ENCODE measurements around the gene GABRR2.
"Not testable (repeated sequence)": the region's sequence is repeated elsewhere in the genome, so short reads cannot be mapped to it uniquely, and the experiment has no call there.

GABRR2 gene

DNA sequence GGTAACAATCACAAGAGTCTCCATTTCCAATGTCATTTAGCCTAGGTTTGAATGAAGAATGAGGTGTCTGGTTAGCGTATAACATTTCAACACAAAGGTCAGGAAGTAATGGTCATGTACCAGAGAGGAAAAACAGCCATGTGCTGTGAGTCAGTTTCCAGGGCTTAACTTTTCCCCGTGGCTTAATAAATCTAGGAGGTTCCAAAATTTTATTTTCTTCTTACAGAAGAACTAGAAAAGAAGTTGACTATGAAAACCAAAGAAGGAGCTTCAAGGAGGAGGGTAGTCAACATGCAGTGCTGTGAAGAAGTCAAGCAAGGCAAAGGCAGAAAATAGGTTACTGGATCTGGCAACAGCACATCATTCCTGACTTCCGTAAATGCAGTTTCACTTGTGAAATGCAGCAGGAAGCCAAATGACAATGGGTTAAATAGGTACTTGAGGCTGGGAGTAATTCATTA is 8.4 kb upstream of the GABRR2 start:
- no peak for DNase-seq

DNA sequence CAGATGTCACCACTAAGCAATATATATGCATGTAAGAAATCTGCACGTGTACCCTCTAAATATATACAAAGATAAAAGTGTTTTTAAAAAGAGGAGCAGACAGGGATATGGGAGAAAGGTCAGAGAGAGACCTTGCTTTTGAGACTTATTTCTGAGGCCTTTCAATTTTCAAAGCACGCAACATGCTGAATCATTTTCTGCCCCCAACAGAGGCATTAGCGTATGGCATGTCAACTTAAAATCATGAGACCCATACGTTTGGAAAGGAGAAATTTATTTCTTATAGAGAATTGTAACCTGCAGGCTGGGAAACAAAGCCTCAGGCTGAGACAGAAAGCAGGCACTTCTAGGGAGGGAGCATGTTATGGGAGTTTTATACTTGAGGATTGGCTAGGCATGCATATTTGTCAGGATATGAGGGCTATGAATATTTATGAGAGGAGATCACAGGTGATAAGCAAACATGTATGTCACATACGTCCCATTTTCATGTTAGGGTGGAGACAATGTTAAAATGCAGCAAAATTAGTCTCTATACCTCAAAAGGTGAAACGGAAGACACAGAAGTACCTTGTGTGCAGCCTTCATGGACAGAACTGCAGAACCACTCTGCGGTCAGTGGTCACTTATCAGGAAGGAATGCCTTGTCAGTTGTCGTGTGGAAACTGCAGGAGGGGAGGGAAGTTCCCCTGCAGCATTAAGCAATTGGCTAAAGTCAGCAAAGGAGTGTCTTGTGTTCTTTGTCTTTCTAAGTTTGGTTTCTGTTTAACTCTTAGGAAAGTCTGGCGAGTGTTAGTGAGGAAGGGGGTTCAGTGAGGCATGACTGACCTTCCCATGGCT is 6.3 kb upstream of the GABRR2 start:
- no peak for DNase-seq

DNA sequence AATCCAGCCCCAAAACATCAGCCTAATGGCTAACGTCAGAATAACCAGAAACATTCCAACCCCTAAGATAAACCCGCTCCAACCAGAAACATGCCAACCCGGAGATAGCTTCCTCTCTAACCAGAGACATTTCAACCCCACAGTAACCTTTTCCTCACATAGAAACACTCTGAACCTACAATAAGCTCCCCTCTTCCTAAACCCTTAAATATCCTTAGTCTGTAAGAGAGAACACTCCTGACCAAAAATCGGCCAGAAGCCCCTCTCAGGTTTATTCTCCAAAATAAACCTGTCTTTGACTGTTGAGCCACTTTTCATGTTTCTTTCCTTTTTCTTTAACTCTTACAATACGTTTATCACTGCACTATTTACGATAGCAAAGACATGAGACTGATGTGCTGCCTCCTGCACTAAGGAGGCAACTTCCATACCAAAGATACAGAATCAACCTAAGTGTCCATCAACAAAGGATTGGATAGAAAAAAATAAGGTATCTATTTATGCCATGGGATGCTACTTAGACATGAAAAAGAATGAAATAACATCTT is 5.0 kb upstream of the GABRR2 start:
- no peak for DNase-seq

DNA sequence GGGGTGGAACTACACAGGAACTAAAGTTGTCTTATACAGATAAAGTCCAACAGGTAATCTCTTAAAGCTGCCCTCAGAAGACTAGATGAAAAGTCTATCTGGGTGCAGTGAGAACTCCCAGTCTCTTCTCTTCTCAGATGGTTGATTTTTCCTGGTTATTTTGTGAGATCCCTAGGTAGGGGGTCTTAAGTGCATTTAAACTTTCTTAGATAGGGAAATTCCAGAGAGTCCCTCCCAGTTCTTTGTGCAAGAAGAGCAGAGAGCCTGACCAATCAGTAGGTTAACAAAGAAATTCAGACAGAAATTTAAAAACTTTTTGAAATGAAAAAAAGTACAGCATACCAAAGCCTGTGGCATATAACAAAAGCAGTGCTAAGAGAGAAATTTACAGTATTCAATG is 2.0 kb upstream of the GABRR2 start:
- no peak for DNase-seq

DNA sequence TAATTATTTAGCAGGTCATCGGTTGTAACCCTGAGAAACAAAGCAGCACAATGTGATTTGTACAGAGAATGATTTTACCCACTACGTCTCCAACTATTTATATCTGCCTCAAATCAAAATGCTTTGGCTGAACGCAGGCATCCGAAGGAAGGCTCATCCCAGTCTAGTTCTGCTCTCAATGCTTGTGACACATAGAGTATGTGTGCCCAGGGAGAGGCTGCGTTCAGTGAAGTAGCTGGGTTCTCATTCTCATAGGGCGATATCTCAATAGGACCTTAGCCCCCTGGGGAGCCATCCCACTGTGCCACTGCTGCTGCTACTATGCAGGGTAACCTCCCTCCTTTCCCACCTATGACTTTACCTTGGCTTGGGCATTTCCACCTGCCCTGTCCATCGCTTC is 407 bp downstream of the GABRR2 start:
- no peak for DNase-seq

DNA sequence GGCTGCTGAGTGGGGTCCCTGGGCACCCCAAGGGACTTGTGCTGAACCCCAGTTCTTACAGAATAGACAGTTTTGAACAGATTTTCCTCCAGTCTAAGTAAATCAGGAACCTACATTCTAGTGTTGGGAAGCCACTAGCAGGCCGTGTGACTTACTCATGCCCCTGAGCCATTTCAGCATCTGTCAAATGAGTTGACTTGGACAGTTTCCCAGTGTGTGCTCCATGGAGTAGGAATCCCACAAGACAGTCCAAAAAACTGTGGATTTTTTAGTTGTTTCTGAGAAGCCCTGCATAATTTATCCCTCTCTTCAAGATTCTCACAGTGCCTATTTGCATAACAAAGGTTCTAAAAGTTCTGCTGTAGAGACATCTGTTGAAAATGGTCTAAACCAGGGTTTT is 2.1 kb downstream of the GABRR2 start:
- no peak for DNase-seq

DNA sequence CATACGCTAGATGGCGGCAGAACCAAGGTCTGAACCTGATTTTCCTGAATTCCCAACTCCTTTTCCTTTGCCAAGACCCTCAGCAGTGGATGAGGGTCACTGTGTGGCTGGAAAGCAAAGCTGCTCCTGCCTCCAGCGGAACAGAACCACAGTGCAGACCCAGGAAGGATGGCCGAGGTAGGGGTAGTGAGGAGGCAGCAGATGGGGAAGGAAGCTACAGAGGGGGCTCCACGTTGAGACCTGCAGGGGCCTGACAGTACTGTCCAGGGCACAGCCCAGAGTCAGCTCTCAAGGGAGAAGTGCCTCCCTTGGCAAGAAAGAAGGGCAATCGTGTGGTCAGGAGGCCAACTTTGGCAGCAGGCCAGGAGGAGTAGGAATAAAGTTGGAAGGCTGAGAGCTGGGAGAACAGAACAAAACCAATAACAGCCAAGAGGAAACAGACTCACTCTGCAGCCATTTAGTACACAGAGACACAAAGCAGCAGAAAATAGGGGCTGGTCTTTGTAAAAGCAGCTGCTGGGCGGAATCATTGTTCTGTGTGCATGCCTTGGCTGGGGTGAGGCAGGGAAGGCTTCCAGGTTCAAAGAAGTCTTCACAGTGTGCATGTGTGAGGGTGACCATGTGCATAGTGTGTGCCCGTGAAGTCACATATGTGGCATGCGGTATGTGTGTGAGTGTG is 3.1 kb downstream of the GABRR2 start:
- no peak for DNase-seq

DNA sequence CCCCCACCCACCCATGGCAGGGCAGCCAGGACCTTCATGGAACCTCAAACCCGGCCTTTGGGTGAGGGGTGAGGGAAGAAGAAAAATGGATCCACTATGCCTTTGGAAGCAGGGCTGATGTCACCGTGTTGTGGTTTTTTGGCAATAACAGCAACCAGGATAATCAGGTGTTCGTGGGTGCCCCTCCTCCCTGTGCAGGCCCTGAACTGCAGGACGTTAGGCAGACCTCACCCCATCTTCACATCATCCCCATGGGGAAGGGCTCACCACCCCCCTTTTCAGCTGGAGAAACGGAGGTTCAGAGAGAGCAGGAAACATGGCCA is 3.6 kb downstream of the GABRR2 start:
- DNase-seq, result no peak

DNA sequence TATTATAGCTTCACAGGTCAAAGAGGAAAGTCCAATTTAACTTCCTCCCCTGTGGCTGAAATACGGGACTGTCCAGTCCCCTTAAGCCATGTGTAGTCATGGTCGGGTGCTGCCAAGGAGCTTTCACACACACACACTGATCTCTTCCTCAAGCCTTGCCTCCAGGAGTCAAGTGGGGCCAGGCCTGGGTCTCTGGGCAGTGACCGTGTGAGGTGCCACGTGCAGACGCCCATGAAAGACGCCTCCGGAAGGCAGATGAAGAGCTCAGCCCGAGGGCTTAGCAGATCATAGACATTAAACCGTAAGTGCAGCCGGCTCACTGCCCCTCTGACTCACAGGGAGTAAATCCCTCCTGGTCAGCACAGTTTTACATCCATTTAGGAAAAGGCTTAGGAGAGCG is 4.2 kb downstream of the GABRR2 start:
- DNase-seq, result no peak

DNA sequence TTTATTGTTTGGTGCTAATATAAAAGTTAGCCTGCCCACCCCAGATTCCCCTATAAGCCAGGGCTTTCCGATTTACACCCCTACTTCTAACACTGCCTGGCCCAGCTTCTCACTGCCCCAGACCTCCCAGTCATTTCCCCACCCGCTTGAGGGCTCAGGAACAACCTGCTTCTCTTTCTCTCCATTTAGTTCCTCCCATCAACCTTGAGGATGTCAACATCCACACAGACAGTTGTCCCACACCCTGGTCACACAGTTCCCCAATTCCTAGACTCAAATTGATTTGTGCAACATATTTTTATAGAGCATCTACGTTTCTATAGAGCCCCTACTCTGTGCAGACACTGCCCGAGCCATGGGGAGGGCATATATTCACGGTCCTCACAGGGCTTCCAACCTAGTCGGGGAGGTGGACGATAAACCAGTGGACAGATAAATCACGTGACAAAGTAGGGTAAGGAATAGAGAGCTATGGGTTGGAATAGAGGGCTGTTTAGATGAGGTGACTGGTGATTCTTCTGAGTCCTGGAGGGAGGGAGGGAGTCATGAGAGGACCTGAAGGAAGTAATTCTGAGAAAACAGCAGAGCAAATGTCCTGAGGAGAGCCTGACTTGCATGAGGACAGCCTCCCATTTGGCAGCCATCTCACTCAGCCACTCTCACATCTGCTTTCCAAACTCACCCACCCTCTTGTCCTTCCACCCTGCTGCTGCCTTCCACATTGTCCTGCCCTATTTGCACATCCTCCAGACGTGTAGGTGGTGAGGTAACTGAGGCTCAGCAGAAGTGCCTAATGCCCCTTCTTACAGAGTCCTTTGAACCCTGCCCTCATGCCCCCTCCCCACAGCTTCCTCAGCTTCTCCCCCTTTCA is 6.3 kb downstream of the GABRR2 start:
- no peak for DNase-seq

DNA sequence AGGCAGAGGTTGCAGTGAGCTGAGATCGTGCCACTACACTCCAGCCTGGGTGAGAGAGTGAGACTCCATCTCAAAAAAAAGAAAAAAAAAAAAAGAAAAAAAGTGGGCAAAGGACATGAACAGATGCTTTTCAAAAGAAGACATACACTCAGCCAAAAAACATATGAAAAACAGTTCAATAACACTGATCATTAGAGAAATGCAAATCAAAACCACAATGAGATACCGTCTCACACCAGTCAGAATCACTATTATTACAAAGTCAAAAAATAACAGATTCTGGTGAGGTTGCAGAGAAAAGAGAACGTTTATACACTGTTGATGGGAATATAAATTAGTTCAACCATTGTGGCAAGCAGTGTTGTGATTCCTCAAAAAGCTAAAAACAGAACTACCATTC is 10.6 kb downstream of the GABRR2 start:
- DNase-seq, result not testable (repeated sequence)

DNA sequence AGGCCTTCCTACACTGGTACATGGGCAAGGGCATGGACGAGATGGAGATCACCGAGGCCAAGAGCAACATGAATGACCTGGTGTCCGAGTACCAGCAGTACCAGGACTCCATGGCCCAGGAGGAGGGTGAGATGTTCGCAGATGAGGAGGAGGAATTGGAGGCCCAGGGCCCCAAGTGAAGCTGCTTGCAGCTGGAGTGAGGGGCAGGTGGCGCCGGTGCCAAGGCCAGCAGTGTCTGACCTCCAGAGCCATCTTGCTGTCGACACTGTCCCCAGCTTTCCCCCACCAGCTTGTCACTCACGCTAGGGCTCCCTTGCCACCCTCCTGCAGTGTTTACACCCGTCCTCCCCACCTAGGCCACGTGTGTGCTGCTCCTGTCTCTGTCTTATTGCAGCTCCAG is 12.2 kb downstream of the GABRR2 start:
- DNase-seq, result no peak

DNA sequence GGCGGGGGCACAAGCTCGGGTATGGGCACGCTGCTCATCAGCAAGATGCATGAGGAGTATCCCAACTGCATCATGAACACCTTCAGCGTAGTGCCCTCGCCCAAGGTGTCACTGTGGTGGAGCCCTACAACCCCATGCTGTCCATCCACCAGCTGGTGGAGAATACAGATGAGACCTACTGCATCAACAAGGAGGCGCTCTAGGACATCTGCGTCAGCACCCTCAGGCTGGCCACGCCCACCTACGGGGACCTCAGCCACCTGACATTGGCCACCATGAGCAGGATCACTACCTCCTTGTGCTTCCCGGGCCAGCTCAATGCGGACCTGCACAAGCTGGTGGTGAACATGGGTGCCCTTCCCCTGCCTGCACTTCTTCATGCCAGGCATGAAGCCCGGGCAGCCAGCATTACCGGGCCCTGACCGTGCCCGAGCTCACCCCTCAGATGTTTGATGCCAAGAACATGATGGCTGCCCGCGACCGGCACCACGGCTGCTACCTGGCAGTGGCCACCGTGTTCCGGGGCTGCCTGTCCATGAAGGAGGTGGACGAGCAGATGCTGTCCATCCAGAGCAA is 12.8 kb downstream of the GABRR2 start:
- DNase-seq, result no peak

DNA sequence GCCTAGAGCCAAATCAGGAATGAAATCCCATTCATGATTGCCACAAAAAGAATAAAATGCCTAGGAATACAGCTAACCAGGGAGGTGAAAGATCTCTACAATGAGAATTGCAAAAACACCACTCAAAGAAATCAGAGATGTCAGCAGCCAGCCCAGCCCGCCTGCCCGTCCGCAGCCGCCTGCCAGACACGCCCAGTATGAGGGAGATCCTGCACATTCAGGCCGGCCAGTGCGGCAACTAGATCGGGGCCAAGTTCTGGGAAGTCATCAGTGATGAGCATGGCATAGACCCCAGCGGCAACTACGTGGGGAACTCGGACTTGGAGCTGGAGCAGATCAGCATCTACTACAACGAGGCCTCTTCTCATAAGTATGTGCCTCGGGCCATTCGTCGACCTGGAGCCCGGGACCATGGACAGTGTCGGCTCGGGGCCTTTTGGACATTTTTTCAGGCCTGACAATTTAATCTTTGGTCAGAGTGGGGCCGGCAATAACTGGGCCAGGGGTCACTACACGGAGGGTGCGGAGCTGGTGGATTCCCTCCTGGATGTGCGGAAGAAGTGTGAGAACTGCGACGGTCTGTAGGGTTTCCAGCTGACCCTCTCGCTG is 13.4 kb downstream of the GABRR2 start:
- DNase-seq, result no peak

DNA sequence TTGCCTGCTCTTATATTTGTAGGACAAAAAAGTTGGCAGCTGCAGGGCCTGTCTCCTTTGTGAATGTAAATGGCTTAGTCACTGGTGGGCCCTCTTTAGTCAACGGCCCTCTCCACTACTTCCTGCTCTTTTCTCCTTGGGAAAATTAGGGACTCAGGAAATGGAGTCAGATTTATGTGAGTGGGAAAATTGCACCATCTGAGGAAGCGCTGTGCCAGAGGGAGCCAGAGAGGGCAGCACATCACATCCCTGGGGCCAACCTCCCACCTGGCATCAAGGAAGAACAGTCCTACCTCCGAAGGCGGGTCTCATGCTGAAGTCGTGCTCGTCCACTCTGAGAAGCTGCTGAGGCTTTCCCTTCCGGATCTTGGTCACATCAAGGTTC is 15.6 kb downstream of the GABRR2 start:
- DNase-seq, result peak; percentile 33 to 67

DNA sequence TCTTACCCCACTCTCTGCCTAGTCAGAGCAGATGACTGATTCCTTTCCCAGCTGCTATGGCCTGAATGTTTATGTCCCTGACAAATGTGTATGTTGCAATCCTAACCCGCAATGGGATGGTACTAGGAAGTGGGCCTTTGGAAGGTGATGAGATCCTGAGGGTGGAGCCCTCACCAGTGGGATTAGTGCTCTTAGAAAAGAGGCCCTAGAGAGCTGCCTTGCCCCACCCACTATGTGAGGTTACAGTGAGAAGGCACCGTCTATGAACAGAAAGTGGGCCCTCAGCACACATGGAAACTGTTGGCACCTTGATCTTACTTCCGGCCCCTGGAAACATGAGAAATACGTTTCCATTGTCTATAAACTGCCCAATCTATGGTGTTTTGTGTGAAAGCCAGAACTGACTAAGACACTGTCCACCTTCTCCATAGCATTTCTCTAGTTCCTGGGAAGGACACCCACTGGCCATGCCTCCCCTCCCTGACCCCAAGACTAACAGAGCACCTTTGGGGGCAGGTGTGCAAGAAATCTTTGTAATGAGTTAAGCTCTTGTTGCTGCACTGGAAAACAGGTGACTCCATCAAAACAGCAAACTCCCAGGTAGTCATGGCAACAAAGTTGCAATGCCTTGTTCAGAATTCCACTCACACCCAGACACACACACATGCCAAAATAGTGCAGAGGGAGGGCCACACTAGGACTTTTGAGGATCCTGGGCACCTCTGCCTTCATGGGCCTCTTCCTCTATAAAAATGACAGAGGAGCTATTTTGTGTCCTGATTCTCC is 16.2 kb downstream of the GABRR2 start:
- peak; percentile 59 to 87 for DNase-seq

DNA sequence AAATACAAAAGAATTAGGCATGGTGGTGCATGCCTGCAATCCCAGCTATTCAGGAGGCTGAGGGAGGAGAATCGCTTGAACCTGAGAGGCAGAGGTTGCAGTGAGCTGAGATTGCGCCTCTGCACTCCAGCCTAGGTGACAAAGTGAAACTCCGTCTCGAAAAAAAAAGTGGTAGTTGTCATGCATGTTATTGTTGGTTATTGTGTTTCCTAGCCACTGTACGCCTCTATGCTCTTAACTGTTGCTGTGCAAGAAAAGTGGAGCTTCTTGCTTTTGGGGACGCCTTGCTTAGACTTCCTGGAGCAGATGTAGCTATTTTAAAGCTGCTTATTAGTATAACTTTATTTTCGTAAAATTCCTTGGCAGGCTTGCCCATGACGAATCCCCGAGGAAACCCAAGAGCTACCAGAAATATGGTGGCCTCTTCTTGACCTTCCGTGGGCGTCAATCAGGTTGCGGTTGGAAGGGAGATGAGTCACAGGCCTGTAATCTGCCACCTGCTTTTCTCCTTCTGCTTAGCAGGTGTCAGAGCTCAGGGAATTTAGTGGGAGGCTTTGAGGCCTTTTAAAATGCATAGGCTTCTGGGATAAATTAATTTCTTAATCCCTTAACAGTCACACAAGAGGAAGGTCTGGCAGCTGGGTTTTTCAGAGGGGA is 17.3 kb downstream of the GABRR2 start:
- DNase-seq, result peak; percentile 95 to 97

DNA sequence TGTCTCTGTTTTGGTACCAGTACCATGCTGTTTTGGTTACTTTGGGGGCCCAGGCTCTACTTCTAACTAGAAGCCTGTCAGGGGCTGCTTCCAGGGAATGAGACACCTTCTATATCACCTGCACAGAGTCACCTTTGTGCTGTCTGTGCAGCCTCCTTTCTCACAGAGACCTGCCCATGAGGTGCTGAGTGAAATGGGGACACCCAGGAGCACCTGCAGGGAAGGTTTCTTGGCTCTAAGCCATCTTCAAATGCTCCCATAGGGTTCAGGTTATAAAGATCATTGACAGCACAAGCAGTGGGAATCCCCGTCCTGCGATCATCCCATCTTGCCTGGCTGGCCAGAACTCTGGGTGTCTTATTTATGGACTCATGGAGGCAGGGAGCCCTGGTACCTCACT is 19.1 kb downstream of the GABRR2 start:
- DNase-seq, result no peak

DNA sequence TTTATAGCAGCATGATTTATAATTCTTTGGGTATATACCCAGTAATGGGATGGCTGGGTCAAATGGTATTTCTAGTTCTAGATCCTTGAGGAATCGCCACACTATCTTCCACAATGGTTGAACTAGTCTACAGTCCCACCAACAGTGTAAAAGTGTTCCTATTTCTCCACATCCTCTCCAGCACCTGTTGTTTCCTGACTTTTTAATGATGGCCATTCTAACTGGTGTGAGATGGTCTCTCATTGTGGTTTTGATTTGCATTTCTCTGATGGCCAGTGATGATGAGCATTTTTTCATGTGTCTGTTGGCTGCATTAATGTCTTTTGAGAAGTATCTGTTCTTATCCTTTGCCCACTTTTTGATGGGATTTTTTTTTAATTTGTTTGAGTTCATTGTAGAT is 20.0 kb downstream of the GABRR2 start:
- DNase-seq, result not testable (repeated sequence)

DNA sequence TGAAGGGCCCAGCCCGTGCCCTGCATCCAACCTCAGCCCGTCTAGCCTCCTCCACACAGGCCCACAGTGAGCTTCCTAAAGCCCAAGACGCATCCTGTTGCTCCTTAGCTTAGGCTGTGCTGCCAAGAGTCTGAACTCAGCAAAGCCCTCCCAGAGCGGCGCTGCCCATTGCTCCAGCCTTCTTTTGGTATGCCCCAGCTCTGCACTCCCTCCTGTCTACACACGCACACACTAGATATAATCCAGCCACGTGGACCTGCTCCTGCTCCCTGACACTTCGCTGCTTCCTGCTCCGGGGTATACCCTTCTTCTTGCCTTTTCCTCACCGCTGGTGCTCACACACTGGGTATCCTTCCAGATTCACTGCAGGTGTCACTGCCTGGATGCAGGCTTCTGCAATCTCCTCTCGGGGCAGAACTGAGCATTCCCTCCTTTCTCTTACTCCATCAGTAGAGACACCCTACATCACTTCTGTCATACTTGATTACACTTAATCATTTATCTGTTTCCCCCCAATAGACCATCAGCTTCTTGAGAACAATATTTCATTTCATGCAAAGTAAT is 23.8 kb downstream of the GABRR2 start:
- DNase-seq, result no peak

Measured in SW 1271 (cell line).